HEK293T (cell line): ENCODE data around the gene NOTCH1.

Experiments
- CTCF ChIA-PET: fragments of 350-600 bp; formaldehyde crosslinking; extraction: SDS; loops from one replicate; lab custom pipeline; 2021; ENCODE audit warnings: antibody characterized with exemption, inconsistent platforms; lab: Yijun Ruan, JAX
- POLR2A ChIA-PET: fragments of 350-600 bp; formaldehyde crosslinking; extraction: SDS; loops from one replicate; lab custom pipeline; 2020; ENCODE audit warnings: antibody characterized with exemption, inconsistent platforms; lab: Yijun Ruan, JAX
- DNase-seq: peaks from one replicate; pipeline ENCODE4 v3.0.0; 2012; ENCODE audit warnings: mixed read lengths; ENCODE audit errors: extremely low spot score
- ARNT ChIP-seq: fragments of 450-650 bp; IDR thresholded peaks from 2 replicates; pipeline ENCODE4 v1.6.1; 2017; ENCODE audit warnings: mild to moderate bottlenecking
- BHLHE40 ChIP-seq: fragments of 450-650 bp; IDR thresholded peaks from 2 replicates; pipeline ENCODE4 v1.6.1; 2016; ENCODE audit warnings: mild to moderate bottlenecking, moderate library complexity, borderline replicate concordance
- CTBP1 ChIP-seq: fragments of 450-650 bp; IDR thresholded peaks from 2 replicates; pipeline ENCODE4 v1.6.1; 2016; ENCODE audit warnings: borderline replicate concordance
- ELF4 ChIP-seq: fragments of 450-650 bp; IDR thresholded peaks from 2 replicates; pipeline ENCODE4 v1.6.1; 2017; ENCODE audit warnings: antibody characterized with exemption
- FOXA1 ChIP-seq: fragments of 450-650 bp; IDR thresholded peaks from 2 replicates; pipeline ENCODE4 v1.6.1; 2016; ENCODE audit warnings: mild to moderate bottlenecking
- FOXK2 ChIP-seq: fragments of 450-650 bp; IDR thresholded peaks from 2 replicates; pipeline ENCODE4 v1.6.1; 2016; ENCODE audit warnings: mild to moderate bottlenecking
- FOXM1 ChIP-seq: fragments of 450-650 bp; IDR thresholded peaks from 2 replicates; pipeline ENCODE4 v1.6.1; 2017; ENCODE audit warnings: mild to moderate bottlenecking, borderline replicate concordance
- HDGF ChIP-seq: fragments of 450-650 bp; IDR thresholded peaks from 2 replicates; pipeline ENCODE4 v1.6.1; 2017; ENCODE audit warnings: antibody characterized with exemption, borderline replicate concordance
- L3MBTL2 ChIP-seq: fragments of 450-650 bp; conservative IDR thresholded peaks from 2 replicates; pipeline ENCODE4 v1.6.1; 2016; ENCODE audit warnings: mild to moderate bottlenecking
- LEF1 ChIP-seq: fragments of 450-650 bp; IDR thresholded peaks from 2 replicates; pipeline ENCODE4 v1.6.1; 2017; ENCODE audit warnings: mild to moderate bottlenecking, borderline replicate concordance
- NFRKB ChIP-seq: fragments of 450-650 bp; IDR thresholded peaks from 2 replicates; pipeline ENCODE4 v1.6.1; 2016; ENCODE audit warnings: mild to moderate bottlenecking, moderate library complexity
- SP1 ChIP-seq: fragments of 450-650 bp; IDR thresholded peaks from 2 replicates; pipeline ENCODE4 v1.6.1; 2017
- SUZ12 ChIP-seq: fragments of 450-650 bp; IDR thresholded peaks from 2 replicates; pipeline ENCODE4 v1.6.1; 2016; ENCODE audit warnings: mild to moderate bottlenecking
- TARDBP ChIP-seq: fragments of 450-650 bp; IDR thresholded peaks from 2 replicates; pipeline ENCODE4 v1.6.1; 2016
- ZNF384 ChIP-seq: fragments of 450-650 bp; IDR thresholded peaks from 2 replicates; pipeline ENCODE4 v1.6.1; 2016
- TF ChIP-seq, protein P1 (sequence below): fragments of 450-650 bp; IDR thresholded peaks from 2 replicates; pipeline ENCODE4 v1.6.1; 2016

Gene NOTCH1

DNA sequence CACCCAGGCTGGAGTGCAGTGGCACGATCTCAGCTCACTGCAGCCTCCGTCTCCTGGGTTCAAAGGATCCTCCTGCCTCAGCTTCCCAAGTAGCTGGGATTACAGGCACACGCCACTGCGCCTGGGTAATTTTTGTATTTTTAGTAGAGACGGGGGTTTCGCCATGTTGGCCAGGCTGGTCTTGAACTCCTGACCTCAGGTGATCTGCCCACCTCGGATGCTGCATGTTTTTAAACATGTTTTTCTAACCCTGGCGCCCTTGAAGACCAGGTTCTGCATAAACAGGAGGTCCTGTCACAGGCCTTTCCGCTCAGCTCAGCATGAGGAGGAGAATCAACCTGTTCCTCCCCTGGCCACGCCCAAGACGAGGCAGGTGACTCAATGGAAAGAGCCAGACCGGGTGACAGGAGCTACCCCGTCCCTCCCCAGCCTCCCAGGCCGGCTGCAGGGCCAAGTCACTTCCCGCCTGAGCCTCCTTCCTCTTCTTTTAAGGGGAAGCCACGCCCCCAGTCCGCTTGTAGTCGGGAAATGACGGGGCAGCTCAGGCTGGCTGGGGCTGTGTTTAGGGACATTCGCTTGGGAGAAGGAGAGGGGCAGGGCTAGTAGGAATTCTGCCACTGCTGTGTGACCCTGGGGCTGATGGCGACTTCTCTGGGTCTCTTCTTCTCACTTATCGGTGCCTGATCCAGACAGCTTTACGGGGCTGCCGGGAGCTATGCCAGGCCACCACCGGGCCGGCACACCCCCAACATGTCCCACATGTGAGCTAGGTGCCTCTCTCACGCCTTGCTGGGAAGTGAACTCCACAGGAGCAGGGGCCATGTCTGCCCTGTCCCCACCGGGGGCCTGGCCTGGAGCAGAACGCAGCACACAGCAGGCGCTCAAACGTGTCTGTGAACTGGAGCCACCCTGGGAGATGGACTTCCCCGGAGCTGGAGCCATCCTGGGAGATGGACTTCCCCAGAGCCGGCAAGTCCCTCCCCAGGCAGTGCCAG, 6.1 kb downstream of the NOTCH1 start:
- TF ChIP-seq CTBP1 (no peak), FOXK2 (no peak), ARNT (no peak), ZNF384 (no peak)
- no peak for DNase-seq
- CTCF ChIA-PET, result no interaction called here
- POLR2A ChIA-PET, result interaction anchor here (0.7 kb wide), 1 partner anchor 52 kb away, joined by 4 read pairs; no protein-coding TSS in a partner anchor

DNA sequence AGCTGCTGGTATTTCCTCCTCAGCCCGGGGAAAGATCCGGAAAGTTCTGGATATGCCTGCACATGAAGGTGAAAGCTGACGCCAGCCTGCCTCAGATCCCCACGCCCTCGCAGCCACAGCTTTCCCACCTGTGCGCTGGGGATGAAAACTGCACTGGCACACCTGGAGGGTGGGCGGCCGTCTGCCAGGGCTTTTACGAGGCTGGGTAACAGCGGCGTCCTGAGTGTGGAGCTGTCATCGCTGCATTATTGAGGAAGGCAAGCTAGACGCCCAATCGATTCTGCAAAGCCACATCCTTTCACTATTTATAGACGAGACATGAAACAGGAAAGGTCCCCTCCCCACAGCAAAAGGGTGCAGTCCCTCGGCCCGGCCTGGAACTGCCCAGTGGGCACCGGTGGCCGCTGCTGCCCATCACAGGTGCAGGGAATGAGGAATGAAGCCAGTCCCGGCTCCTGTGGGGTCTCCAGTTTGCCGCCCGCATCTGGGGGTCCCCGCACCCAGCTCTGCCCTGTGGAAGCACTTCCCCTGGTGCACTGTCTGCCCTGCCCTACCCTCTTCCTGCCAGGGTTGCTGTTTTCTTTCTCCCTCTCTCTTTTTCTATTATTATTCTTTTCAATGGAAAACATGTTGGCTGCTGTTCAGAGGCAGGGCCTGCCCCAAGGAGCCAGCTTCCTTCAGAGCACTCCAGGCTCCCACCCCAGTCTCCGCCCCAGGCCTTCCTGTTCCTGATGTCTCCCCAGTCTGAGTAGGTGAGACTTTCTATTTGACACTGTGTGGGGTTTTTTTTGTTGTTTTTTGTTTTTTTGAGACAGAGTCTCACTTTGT, 7.0 kb downstream of the NOTCH1 start:
- ChIA-PET CTCF (no interaction called here), POLR2A (interaction anchor here (0.7 kb wide), 1 partner anchor 52 kb away, joined by 4 read pairs; no protein-coding TSS in a partner anchor)
- TF ChIP-seq LEF1 (no peak), CTBP1 (no peak), ZNF384 (no peak), FOXM1 (no peak), FOXK2 (no peak), HDGF (no peak), ELF4 (no peak), SP1 (no peak), TARDBP (no peak)
- no peak for DNase-seq

DNA sequence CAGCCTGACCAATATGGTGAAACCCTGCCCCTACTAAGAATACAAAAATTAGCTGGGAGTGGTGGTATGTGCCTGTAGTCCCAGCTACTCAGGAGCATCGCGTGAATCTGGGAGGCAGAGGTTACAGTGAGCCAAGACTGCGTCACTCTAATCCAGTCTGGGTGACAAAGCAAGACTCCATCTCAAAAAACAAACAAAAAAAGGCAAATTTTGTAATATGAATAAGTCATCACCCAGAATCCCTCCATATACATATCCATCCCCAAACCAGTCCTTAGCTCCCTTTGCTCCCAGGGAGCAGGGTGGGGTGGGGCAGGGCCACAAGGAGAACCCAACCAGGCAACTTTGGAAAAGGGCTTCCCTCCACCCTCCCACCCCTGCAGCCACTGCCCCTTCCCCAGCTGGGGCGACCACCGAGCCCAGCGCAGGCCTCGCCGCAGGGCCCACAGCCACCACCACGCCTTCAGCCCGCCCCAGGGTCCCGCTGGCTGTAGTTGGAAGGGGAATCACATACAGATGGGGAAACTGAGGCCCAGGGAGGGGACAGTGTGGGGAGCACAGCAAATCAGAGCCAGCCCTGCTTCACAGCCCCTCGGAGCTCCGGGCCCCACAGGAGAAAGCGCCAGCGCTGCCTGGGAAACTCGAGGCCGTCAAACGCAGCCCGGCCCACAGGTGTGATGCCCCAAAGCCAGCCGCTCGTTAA, 7.8 kb downstream of the NOTCH1 start:
- ChIA-PET CTCF (no interaction called here), POLR2A (no interaction called here)
- TF ChIP-seq CTBP1 (no peak), ELF4 (no peak), TARDBP (no peak), BHLHE40 (no peak), FOXK2 (no peak), ARNT (no peak), FOXA1 (no peak), ZNF384 (no peak), SP1 (no peak), LEF1 (no peak), FOXM1 (no peak), NFRKB (no peak), L3MBTL2 (no peak), HDGF (no peak), SUZ12 (no peak)
- TF ChIP-seq, protein P1, sequence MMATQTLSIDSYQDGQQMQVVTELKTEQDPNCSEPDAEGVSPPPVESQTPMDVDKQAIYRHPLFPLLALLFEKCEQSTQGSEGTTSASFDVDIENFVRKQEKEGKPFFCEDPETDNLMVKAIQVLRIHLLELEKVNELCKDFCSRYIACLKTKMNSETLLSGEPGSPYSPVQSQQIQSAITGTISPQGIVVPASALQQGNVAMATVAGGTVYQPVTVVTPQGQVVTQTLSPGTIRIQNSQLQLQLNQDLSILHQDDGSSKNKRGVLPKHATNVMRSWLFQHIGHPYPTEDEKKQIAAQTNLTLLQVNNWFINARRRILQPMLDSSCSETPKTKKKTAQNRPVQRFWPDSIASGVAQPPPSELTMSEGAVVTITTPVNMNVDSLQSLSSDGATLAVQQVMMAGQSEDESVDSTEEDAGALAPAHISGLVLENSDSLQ, result no peak
- DNase-seq, result no peak

DNA sequence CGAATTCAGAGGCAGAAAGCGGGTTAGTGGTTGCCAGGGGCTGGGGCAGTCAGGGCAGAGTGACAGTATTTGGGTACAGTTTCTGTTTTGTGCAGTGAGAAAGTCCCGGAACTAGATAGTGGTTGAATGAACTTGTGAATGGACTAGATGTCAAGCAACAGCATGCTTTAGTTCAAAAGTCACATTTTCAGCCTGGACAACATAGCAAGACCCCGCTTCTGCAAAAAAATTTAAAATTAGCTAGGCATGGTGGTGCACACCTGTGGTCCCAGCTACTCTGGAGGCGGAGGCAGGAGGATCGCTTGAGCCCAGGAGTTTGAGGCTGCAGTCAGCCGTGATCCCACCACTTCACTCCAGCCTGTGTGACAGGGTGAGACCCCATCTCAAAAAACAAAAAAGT, 8.4 kb downstream of the NOTCH1 start:
- ChIA-PET POLR2A (no interaction called here), CTCF (no interaction called here)
- no peak for DNase-seq
- no peak for TF ChIP-seq FOXA1
- no peak for TF ChIP-seq NFRKB
- TF ChIP-seq BHLHE40, result no peak
- no peak for TF ChIP-seq SP1
- no peak for TF ChIP-seq FOXK2
- no peak for TF ChIP-seq SUZ12
- no peak for TF ChIP-seq L3MBTL2
- no peak for TF ChIP-seq LEF1
- TF ChIP-seq CTBP1, result no peak
- TF ChIP-seq FOXM1, result no peak
- TF ChIP-seq, protein P1, result no peak
- TF ChIP-seq ELF4, result no peak
- TF ChIP-seq HDGF, result no peak
- TF ChIP-seq TARDBP, result no peak
- TF ChIP-seq ARNT, result no peak
- no peak for TF ChIP-seq ZNF384

DNA sequence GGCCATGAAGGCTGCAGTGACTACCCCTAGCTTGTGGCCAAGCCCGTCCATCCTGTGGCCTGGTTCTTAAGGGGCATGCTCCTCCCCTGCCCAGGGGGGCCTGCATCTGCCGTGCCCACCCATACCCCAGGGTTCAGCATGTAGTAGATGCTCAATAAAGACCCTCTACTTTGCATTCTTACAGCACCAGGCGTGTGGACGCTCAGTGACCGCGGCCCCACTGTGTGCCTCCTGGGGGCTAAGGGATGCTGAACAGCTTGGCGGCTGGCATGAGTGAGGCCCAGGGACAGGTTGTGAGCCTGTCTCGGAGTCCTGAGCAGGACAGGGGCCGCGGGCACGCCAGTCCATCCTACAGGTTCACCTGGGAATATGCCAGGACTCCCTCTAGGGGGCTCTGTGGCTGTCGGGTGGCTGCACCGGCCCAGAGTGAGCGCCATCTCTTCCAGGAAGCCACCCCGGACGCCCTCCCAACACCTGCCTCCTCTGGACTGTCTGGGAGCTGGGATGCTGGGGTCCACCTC, 9.1 kb downstream of the NOTCH1 start:
- DNase-seq, result no peak
- ChIA-PET CTCF (no interaction called here), POLR2A (no interaction called here)
- TF ChIP-seq NFRKB (no peak), ZNF384 (no peak), L3MBTL2 (no peak), SUZ12 (no peak), FOXM1 (no peak), LEF1 (no peak), FOXK2 (no peak), CTBP1 (no peak), SP1 (no peak), TARDBP (no peak)
- TF ChIP-seq, protein P1, result no peak
